ENCODE measurements around the gene CIBAR2.

DNA sequence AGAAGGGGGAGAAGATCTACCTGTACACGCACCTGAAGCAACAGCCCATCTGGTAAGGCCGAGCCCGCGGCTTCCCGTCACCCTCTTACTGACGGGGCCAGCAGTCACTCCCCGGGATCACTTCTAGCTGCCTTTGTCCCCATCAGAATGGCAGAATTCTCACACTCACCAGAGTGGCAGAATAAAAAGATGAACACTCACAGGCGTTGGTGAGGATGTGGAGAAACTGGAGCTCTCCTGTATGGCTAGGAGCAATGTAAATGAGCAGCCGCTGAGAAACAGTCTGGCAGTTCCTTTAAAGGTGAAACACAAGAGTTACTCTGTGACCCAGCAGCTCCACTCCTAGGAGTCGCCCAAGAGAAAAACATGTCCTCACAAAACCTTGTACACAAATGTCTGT, 33.3 kb downstream of the CIBAR2 start:
- TF ChIP-seq, protein P1, sequence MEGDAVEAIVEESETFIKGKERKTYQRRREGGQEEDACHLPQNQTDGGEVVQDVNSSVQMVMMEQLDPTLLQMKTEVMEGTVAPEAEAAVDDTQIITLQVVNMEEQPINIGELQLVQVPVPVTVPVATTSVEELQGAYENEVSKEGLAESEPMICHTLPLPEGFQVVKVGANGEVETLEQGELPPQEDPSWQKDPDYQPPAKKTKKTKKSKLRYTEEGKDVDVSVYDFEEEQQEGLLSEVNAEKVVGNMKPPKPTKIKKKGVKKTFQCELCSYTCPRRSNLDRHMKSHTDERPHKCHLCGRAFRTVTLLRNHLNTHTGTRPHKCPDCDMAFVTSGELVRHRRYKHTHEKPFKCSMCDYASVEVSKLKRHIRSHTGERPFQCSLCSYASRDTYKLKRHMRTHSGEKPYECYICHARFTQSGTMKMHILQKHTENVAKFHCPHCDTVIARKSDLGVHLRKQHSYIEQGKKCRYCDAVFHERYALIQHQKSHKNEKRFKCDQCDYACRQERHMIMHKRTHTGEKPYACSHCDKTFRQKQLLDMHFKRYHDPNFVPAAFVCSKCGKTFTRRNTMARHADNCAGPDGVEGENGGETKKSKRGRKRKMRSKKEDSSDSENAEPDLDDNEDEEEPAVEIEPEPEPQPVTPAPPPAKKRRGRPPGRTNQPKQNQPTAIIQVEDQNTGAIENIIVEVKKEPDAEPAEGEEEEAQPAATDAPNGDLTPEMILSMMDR (IDR thresholded peaks at IDR 0.05; ENCODE audit: poor library complexity) = no peak
- TF ChIP-seq EZH2 (IDR thresholded peaks at IDR 0.05; ENCODE audit: borderline replicate concordance) = no peak
- no peak for TF ChIP-seq EZH2phosphoT487 (IDR thresholded peaks at IDR 0.05; ENCODE audit: low read depth, severe bottlenecking, unreplicated experiment)

All from hepatocyte (in vitro differentiated cells).